HG03025 (cell line): Measurements from ENCODE around the gene AGPAT3.
"Not testable (repeated sequence)": the region's sequence is repeated elsewhere in the genome, so short reads cannot be mapped to it uniquely, and the experiment has no call there.

Source experiments
- ATAC-seq: cut with Tn5 transposase; IDR thresholded peaks from one replicate; pipeline ENCODE4 v1.9.1; 2021; ENCODE audit warnings: mild to moderate bottlenecking, moderate library complexity; ENCODE audit not compliant: unreplicated experiment, low FRiP score

AGPAT3 gene

DNA sequence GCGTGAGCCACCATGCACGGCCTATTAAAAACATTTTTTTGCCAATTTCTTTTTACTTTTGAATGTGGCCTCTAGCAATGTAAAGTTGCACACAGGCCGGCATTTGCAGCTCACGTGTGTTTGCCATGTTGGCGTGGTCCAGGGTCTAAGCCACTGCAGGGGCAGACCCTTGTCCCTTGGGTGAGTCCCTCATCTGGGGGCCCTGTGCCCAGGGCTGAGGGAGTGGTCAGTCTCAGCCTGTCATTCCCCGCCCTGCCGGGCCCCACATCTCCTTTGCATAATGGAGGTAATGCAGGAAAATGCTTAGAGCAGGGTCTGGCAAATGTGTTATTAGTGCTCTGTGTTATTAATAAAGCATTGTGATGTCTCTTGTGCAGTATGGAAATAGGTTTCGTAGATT, 16.9 kb downstream of the AGPAT3 start:
- ATAC-seq = no peak

DNA sequence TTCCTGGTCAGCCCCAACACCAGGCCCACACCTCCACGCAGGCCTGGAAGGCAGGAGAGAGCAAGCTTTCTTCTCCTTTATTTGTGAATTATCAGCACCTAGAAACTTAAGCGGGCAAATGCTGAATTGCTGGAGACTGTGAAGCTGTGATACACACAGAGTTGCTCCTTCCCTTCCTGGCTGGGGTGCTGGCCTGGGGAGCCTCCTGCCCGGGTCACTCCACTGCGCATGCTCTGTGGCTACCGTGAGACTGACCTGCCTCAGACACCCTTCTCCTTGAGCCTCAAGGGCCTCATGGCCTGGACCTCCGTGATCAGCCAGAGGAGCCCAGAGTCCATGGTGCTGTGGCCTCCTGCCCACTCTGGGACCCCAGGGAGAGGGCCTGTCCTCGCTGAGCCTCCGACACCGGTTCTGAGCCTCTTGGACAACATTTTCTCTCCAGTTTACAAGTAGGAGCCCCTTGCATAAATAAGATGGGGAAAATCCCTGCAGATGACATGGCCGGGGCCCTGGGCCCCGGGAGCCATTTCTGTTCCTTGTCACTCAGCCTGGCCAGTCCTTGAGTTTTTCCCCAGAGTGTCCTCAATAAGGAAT, 18.0 kb downstream of the AGPAT3 start:
- no peak for ATAC-seq

DNA sequence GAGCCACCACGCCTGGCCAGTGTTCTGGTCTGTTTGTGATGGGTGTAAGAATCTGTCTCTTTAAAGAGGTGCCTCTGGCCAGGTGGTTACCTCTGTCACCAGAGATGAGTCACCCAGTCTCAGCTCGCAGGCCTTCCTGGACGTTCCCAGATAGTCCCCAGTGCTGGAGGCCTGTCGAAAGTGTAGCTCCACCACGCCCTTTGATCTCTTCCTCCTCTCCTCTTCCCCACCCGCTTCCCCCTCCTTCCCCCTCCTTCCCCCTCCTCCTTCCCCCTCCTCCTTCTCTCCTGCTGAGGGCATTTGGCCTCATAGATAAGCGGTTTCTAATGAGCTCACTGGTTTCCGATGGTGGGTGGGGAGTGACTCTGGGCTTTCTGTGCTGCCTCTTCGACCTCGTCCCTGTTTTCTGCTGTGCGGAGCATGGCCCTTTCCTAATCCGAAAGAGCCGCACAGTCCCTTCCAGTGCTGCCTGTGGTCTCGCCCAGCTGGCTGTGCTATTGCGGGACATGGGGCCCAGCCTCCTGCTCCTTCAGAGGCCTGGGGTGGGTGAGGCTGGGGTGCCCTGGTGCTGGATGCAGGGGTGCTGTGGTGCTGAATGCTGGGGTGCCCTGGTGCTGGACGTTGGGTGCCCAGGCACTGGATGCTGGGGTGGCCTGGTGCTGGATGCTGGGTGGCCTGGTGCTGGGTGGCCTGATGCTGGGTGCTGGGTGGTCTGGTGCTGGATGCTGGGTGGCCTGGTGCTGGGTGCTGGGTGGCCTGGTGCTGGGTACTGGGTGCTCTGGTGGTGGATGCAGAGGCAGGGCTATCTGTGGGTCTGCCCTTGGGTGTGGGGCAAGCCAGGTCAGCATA, 19.2 kb downstream of the AGPAT3 start:
- no peak for ATAC-seq

DNA sequence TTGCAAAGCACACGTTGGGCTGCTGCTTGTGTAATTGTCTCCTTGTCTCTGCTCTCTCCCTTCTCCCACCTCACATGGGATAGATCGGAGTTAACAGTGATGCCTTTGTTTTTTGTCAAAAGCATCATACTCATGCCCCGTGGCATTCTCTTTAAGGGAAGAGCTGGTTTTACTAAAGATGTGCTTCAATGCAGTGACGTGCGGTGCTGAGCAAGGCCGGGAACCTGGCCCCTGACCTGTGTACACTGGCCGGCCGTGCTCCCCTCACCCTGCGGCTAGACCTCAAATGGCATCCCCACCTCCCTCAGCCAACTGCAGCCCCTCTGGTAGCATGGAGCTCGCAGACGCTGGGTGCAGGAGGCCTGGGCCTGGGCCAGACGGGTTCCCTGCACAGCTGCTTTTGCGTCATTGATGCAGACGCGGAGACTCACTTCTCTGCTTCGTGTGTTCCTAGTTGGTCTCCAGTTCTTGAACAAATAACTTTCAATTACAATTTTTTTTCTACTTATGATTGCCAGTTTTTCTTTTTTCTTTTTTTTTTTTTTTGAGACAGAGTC, 19.9 kb downstream of the AGPAT3 start:
- no peak for ATAC-seq

- no peak for ATAC-seq
These were observed 20.7 kb downstream of the AGPAT3 start for GRCh38 chr21:43885721-43886120.

GRCh38 chr21:43886565-43886964, 21.5 kb downstream of the AGPAT3 start:
- ATAC-seq = no peak

GRCh38 chr21:43889069-43889468, 24.0 kb downstream of the AGPAT3 start:
- no peak for ATAC-seq

DNA sequence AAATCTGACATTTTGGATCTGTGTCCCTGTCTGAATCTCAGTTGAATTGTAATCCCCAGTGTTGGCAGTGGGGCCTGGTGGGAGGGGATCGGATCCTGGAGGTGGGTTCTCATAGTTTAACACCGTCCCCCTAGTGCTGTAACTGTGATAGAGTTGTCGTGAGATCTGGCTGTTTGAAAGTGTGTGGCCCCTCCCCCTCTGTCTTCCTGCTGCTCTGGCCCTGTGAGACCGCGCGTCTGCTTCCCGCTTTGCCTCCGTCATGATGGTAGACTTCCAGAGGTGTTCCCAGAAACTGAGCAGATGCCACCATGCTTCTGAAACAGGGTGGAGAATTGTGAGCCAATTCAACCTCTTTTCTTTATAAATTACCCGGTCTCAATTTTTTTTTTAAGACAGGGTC, 25.0 kb downstream of the AGPAT3 start:
- no peak for ATAC-seq

DNA sequence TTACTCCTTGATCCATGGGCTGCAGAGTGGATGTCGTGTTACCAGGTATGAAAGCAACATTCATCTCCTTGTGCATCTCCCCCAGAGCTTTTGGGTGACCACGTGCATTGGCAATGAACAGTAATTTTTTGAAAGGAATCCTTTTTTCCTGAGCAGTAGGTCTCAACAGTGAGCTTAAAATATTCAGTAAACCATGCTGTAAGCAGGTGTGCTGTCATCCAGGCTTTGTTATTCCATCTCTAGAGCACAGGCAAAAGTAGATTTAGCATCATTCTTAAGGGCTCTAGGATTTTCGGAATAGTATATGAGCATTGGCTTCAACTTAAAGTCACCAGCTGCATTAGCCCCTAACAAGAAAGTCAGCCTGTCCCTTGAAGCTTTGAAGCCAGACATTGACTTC, 27.3 kb downstream of the AGPAT3 start:
- ATAC-seq = no peak

DNA sequence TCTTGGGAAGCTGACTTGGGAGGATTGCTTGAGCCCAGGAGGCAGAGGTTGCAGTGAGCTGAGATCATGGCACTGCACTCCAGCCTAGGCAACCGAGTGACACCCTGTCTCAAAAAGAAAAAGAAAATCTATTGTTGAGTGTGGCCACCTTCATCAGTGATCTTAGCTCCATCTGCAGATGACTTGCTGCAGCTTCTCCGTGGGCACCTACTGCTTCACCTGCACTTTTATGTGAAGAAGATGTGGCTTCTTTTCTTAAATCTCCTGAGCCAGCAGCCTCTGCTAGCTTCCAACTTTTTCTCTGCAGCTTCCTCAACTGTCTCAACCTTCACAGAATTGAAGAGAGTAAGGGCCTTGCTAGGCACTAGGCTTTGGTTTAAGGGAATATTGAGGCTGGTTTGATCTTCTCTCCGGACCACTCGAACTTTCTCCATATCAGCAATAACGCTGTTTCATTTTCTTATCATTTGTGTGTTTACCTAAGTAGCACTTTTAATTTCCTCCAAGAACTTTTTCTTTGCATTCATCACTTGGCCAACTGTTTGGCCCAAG, 28.0 kb downstream of the AGPAT3 start:
- no peak for ATAC-seq

GRCh38 chr21:43893536-43894205, 28.6 kb downstream of the AGPAT3 start:
- no peak for ATAC-seq

DNA sequence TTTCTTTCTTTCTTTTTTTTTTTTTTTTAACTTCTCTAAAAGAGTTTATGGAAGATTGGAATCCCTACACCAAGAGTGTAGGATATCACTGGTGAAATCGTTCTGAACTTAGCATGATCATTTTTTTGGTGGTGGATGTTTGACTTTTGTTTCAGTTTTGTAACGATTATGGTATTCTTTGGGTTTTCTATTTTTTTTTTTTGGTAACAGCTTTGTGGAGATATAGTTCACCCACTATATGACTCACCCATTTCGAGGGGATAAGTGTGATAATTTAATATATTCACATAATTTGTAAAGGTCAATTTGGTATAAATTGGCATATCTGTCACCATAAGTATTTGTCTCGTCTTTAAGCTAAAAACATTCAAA, 29.2 kb downstream of the AGPAT3 start:
- no peak for ATAC-seq

- ATAC-seq = no peak
These were observed 30.2 kb downstream of the AGPAT3 start for GRCh38 chr21:43895196-43895595.

DNA sequence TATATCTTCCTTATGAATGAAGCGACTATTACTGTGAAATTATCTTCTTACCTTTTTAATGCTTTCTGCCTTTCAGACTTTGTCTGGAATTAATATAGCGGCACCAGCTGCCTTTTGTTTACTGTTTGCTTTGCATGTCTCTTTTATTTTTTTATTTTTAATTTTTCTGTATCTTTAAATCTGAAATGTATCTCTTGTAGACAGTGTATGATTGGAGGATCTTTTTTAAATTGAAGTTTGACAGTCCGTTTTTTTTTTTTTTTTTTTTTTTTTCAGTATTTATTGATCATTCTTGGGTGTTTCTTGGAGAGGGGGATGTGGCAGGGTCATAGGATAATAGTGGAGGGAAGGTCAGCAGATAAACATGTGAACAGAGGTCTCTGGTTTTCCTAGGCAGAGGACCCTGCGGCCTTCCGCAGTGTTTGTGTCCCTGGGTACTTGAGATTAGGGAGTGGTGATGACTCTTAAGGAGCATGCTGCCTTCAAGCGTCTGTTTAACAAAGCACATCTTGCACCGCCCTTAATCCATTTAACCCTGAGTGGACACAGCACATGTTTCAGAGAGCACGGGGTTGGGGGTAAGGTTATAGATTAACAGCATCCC, 31.8 kb downstream of the AGPAT3 start:
- not testable (repeated sequence) for ATAC-seq

GRCh38 chr21:43899307-43900077, 34.5 kb downstream of the AGPAT3 start:
- no peak for ATAC-seq

- ATAC-seq = no peak
These were observed 35.0 kb downstream of the AGPAT3 start for GRCh38 chr21:43900078-43900385.

- no peak for ATAC-seq
These were observed 35.7 kb downstream of the AGPAT3 start for GRCh38 chr21:43900690-43901089.

GRCh38 chr21:43902441-43902840, 37.4 kb downstream of the AGPAT3 start:
- no peak for ATAC-seq

DNA sequence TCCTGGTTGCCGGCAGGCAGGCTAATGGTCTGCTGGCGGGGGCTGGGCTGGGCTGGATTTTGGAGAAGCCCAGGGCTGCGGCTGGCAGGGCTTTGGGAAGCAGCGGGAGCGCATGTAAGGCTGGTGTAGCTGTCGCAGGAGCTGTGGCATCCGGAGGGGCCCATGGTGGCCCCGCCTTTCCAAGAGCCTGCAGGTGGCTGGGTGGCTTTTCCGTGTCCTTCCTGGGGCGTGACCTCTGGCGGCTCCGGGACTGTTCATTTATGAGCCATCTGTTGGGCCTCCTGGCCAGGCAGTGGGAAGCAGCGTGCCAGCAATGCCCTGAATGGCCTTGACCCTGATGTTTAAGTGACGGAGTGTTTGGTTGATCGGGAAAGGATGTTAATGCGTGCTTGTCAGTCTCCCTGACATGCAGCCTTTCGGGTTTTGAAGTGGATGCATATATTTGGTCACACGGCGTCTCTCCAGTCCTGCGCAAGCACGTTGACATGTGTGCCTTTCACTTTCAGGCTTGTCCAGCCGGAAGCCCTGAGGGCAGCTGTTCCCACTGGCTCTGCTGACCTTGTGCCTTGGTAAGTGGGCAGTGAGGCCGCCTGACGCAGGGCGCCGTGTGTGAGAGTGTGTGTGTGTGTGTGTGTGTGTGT, 38.5 kb downstream of the AGPAT3 start:
- no peak for ATAC-seq

- ATAC-seq = no peak
These were observed 39.3 kb downstream of the AGPAT3 start for GRCh38 chr21:43904331-43904781.
